Omental fat pad (tissue), 4 donors: ENCODE results near the gene GREM2. TPM values are rescaled to one million over a fixed set of nuclear protein-coding genes. Genes with fewer than 3 reads are reported as not detected.

ENCODE experiments used
- ATAC-seq: fragments of 150-250 bp; one replicate; pipeline ENCODE4 v1.9.1; 2016; ENCODE audit warnings: mild to moderate bottlenecking, moderate library complexity; ENCODE audit not compliant: low FRiP score
- DNase-seq: peaks from one replicate; pipeline ENCODE4 v3.0.0-alpha.2; 2019; ENCODE audit warnings: low spot score
- CTCF ChIP-seq, 3 donors: fragments of 450-650 bp; IDR thresholded peaks; one replicate each; pipeline ENCODE4 v1.5.1; 2016 to 2017; ENCODE audit warnings: antibody characterized with exemption in 3 of 3, mild to moderate bottlenecking in 3 of 3, moderate library complexity in 2 of 3
- total RNA-seq, 4 donors: library from RNA; depleted of rRNA; stranded (reverse); fragments of >200 nt; gene quantifications; one replicate each; pipeline ENCODE4 v1.1.0, GENCODE V29; 2016

GREM2 gene
- total RNA-seq, 4 donors from 2014 or later: 0.09 to 0.36 (median 0.16) TPM; not detected in 1

- ATAC-seq: no peak
These were observed 87.4 kb downstream of the GREM2 start for GRCh38 chr1:240524356-240525069.

GRCh38 chr1:240522122-240522822, 89.7 kb downstream of the GREM2 start:
- TF ChIP-seq CTCF (IDR thresholded peaks at IDR 0.05): no peak
- DNase-seq (no peak), ATAC-seq (no peak)

More at GRCh38 chr1:240524356-240525069, 87.4 kb downstream of the GREM2 start:
- no peak for DNase-seq
- no peak for TF ChIP-seq CTCF (IDR thresholded peaks at IDR 0.05)

GRCh38 chr1:240517891-240518290, 94.1 kb downstream of the GREM2 start:
- no peak for DNase-seq
- no peak for ATAC-seq
- no peak for TF ChIP-seq CTCF (IDR thresholded peaks at IDR 0.05)

- no peak for TF ChIP-seq CTCF (IDR thresholded peaks at IDR 0.05)
- ATAC-seq: no peak
These were observed 95.9 kb downstream of the GREM2 start for GRCh38 chr1:240516069-240516468.

GRCh38 chr1:240515505-240515904, 96.5 kb downstream of the GREM2 start:
- TF ChIP-seq CTCF (IDR thresholded peaks at IDR 0.05): no peak
- no peak for ATAC-seq
- no peak for DNase-seq

More at GRCh38 chr1:240516069-240516468, 95.9 kb downstream of the GREM2 start:
- no peak for DNase-seq

GRCh38 chr1:240511789-240512188, 100.2 kb downstream of the GREM2 start:
- no peak for TF ChIP-seq CTCF (IDR thresholded peaks at IDR 0.05)
- ATAC-seq: no peak
- DNase-seq: no peak
